Upper lobe of left lung (tissue), 6 donors: Measurements from ENCODE around the gene ZNG1A. TPM values are rescaled to one million over a fixed set of nuclear protein-coding genes. Genes with fewer than 3 reads are reported as not detected.
"Not testable (repeated sequence)": the region's sequence is repeated elsewhere in the genome, so short reads cannot be mapped to it uniquely, and the experiment has no call there.

ENCODE experiments used
- ATAC-seq, 2 donors: fragments of 200-7000 bp; cut with Tn5 transposase; one replicate each; pipeline ENCODE4 v1.9.1; 2022; ENCODE audit warnings: mild to moderate bottlenecking in 2 of 2, moderate library complexity in 2 of 2; ENCODE audit not compliant: low FRiP score in 2 of 2
- DNase-seq, 2 donors: peaks; one replicate each; pipeline ENCODE4 v3.0.0-alpha.2; 2019 to 2020
- H3K27ac ChIP-seq, 4 donors: fragments of 200-600 bp; sonication (generic); one replicate each; pipeline ENCODE4 v1.5.1; 2016 to 2019
- H3K27me3 ChIP-seq, 4 donors: fragments of 200-600 bp; sonication (generic); one replicate each; pipeline ENCODE4 v1.5.1; 2017 to 2019
- H3K36me3 ChIP-seq, 4 donors: fragments of 200-600 bp; sonication (generic); one replicate each; pipeline ENCODE4 v1.5.1; 2016 to 2019
- H3K4me1 ChIP-seq, 4 donors: fragments of 200-600 bp; sonication (generic); one replicate each; pipeline ENCODE4 v1.5.1; 2018 to 2019
- H3K4me3 ChIP-seq, 4 donors: fragments of 200-600 bp; sonication (generic); one replicate each; pipeline ENCODE4 v1.5.1; 2017 to 2019; ENCODE audit warnings: mild to moderate bottlenecking in 2 of 4, moderate library complexity in 1 of 4
- H3K9me3 ChIP-seq, 4 donors: fragments of 200-600 bp; sonication (generic); one replicate each; pipeline ENCODE4 v1.5.1; 2018 to 2019
- WGBS, 2 donors: methylation state at CpG; one replicate each; pipeline ENCODE4 v1.1.5; 2017 to 2018; 5-methylcytosine and 5-hydroxymethylcytosine counted together
- total RNA-seq, 6 donors: library from RNA; depleted of rRNA in 4 of 6; stranded (reverse); fragments of >200 nt in 4 of 6; gene quantifications; one replicate each; pipeline versions ENCODE4 v1.1.0 to v1.2.1, GENCODE V29; 2016 to 2021
- TF ChIP-seq, protein P1 (sequence below), 6 experiments: fragments of 450-650 bp in 4 of 6; fragments of 200-600 bp in 2 of 6; sonication (generic) in 2 of 6; IDR thresholded peaks; one replicate each; pipeline ENCODE4 v1.5.1; 2016 to 2019; ENCODE audit warnings: antibody characterized with exemption in 6 of 6
- donor health status: DM: no; HTN: no; CAD: no; lungs with moderate emphysema.
- donor health status: DM: no; HTN: yes; CAD: no; lungs with severe emphysema.

ZNG1A gene
- total RNA-seq, 6 donors from 2014 or later: 18.0 to 47.1 (median 37.0) TPM

DNA sequence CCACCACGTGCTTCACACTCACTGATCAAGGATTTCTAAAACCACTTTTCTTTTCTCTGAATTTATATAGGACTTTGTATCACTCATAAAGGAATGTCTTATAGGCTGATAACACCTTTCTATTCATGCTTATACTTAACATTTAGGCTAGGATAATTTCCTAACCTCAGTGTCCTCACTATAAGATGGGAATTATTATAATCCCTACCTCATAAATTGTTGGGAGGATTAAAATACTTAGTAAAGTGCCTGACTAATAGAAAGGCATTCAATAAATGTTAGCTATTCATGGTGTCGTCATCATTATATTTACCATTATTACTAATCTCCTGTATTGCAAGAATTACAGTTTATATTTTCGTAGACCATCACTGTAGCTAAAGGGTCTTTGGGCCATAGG is 102.5 kb downstream of the ZNG1A start:
- not testable (repeated sequence) for H3K27ac ChIP-seq, H3K36me3 ChIP-seq, H3K4me3 ChIP-seq, H3K9me3 ChIP-seq, DNase-seq, ATAC-seq, H3K27me3 ChIP-seq
- 85% methylated on average over 3 of the region's 3 CpGs; no CpG with 5 or more reads in 1 of the 2 donors for WGBS, 2 donors
- H3K4me1 ChIP-seq: peaks cover 0 to 10% (median 4%) of the 10 kb centered on the region in 4 donors

DNA sequence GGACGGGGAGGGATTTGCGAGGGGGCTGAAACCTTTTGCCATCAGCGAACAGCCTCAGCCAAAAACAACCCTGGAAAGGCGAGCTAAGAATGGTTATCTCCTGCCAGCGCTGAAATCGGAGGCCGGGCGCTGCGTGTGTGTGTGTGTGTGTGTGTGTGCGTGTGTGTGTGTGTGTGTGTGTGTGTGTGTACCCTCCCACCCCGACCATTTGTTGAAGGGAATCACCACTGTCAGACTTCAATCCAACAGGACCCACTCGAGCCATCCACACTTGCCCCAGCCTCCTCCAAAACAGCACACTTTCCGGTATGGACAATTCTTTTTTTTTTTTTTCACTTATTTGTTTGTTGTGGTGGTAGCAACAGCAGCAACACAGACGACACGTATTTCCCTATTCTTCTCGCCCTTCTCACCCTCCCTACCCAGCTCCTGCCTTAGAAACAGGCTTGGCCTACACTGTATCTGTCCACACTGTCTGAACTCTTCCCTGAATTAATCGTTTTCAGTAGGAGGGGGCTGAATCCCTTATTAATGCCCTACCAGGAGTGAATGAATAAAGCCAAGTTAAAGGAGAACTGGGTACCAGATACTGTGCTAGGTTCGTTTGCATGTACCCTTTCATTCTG is 104.8 kb downstream of the ZNG1A start:
- not testable (repeated sequence) for H3K27me3 ChIP-seq, H3K36me3 ChIP-seq, H3K9me3 ChIP-seq, DNase-seq
- peak overlapping the region in 3 of 4 donors; percentile 39 to 57 (median 53) for H3K4me3 ChIP-seq
- peaks cover 0 to 10% (median 4%) of the 10 kb centered on the region in 4 donors for H3K4me1 ChIP-seq
- peak; percentile 35 to 56 for ATAC-seq
- H3K27ac ChIP-seq: peak overlapping the region in 1 of 4 donors; percentile 69
- WGBS, 2 donors: 18 to 33% methylated on average over 7 to 16 of the region's 18 CpGs

DNA sequence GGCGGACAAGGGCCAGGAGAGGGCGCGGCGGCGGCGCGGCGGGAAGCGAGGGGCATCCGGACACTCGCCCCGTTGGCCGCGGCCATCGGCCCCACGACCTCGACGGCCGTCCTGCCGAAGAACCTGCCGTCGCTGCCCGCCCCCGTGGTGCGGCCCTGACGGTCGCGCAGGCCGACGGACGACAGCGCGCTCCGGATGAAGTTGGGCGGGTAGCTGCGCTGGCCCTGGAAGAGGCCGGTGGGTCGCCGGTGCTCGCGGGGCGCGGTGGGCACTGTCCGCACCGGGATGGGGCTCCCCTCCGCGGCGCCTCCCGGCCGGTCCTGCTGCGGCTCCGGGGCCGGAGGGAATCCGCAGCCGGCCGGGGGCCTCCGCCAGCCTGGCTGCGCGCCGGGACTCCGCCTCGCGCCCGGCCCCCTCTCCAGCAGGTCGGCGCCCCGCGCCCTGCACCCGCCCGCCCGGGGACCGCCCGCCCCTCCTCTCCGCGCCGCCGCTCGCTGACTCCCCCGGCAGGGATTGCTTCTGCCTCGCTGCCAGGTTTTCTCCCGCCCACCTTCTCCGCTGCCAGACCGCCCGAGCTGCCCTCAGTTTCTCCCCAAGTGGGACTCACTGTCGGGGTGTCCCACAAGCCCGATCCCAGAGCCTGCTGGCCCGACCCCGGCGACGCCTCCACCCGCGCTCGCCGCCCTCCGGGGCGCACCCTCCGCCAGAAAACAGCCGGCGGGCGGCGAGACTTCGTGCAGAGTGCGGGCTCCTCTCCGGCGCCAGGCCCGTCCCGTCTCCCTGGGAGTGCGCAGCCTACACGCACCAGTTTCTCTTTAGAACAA is 105.6 kb downstream of the ZNG1A start:
- peaks cover 0 to 10% (median 4%) of the 10 kb centered on the region in 4 donors for H3K4me1 ChIP-seq
- H3K9me3 ChIP-seq, H3K36me3 ChIP-seq, H3K27me3 ChIP-seq: not testable (repeated sequence)
- H3K4me3 ChIP-seq: peak overlapping the region; percentile 30 to 57 (median 46)
- peak in 1 of 2 donors; percentile 89 for DNase-seq
- whole genome bisulfite sequencing, 2 donors: 0% methylated on average over 2 to 36 of the region's 109 CpGs
- H3K27ac ChIP-seq: peak overlapping the region in 2 of 4 donors; percentile 63 to 69
- ATAC-seq: peak; percentile 55 to 76
- TF ChIP-seq, protein P1, sequence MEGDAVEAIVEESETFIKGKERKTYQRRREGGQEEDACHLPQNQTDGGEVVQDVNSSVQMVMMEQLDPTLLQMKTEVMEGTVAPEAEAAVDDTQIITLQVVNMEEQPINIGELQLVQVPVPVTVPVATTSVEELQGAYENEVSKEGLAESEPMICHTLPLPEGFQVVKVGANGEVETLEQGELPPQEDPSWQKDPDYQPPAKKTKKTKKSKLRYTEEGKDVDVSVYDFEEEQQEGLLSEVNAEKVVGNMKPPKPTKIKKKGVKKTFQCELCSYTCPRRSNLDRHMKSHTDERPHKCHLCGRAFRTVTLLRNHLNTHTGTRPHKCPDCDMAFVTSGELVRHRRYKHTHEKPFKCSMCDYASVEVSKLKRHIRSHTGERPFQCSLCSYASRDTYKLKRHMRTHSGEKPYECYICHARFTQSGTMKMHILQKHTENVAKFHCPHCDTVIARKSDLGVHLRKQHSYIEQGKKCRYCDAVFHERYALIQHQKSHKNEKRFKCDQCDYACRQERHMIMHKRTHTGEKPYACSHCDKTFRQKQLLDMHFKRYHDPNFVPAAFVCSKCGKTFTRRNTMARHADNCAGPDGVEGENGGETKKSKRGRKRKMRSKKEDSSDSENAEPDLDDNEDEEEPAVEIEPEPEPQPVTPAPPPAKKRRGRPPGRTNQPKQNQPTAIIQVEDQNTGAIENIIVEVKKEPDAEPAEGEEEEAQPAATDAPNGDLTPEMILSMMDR (IDR thresholded peaks at IDR 0.05): peak in 1 of 6 experiments; percentile 20

Other genes with a start within 250 kb of the ZNG1A start
- gene WASHC1, start 149.6 kb downstream of the ZNG1A start, total RNA-seq: 10 to 100 TPM in 4 of 6 donors, 1 to 10 TPM in 2; 3.0 to 29.4 (median 26.9) TPM
- 1 to 10 TPM in 3 of 6 donors, under 1 TPM in 3; 0.30 to 3.1 (median 0.80) TPM for gene FOXD4, start 60.6 kb downstream of the ZNG1A start, total RNA-seq
- 100 to 1,000 TPM in 1 of 6 donors, 10 to 100 TPM in 5; 44.7 to 103 (median 74.6) TPM for gene DOCK8, start 35.8 kb upstream of the ZNG1A start, total RNA-seq